ENCODE results near the gene PLPPR1.

DNA sequence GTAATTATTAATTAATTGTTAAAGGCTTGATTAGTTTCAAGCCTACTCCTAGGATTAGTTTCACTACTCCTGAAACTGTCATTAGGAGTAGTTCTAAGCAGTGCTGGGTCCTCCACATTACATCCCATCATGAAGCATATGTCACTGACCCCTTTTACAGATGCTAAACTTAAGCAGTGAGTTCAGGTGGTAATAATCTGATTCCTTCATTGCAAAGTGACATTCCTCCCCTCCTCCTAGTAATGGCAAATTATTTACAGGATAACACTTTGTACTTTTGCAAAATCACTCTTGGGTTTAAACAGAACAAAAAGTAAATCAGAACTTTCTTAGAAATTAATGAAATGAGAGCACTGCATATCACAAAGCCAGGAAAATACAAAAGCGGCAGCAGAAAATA lies 303.8 kb downstream of the PLPPR1 start:
- TF ChIP-seq POLR2A (IDR thresholded peaks at IDR 0.05) = no peak
- TF ChIP-seq, protein P1, sequence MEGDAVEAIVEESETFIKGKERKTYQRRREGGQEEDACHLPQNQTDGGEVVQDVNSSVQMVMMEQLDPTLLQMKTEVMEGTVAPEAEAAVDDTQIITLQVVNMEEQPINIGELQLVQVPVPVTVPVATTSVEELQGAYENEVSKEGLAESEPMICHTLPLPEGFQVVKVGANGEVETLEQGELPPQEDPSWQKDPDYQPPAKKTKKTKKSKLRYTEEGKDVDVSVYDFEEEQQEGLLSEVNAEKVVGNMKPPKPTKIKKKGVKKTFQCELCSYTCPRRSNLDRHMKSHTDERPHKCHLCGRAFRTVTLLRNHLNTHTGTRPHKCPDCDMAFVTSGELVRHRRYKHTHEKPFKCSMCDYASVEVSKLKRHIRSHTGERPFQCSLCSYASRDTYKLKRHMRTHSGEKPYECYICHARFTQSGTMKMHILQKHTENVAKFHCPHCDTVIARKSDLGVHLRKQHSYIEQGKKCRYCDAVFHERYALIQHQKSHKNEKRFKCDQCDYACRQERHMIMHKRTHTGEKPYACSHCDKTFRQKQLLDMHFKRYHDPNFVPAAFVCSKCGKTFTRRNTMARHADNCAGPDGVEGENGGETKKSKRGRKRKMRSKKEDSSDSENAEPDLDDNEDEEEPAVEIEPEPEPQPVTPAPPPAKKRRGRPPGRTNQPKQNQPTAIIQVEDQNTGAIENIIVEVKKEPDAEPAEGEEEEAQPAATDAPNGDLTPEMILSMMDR (IDR thresholded peaks at IDR 0.05) = no peak
